HG03442 (cell line): ENCODE results near the gene SCRN1.
"Not testable (repeated sequence)": the region's sequence is repeated elsewhere in the genome, so short reads cannot be mapped to it uniquely, and the experiment has no call there.

Experiments
- ATAC-seq: cut with Tn5 transposase; IDR thresholded peaks from one replicate; pipeline ENCODE4 v1.9.1; 2021; ENCODE audit warnings: mild to moderate bottlenecking, moderate library complexity; ENCODE audit not compliant: unreplicated experiment

The SCRN1 gene

GRCh38 chr7:29970158-29970557 lies 19.4 kb downstream of the SCRN1 start:
- ATAC-seq: no peak

GRCh38 chr7:29969738-29970137 lies 19.9 kb downstream of the SCRN1 start:
- ATAC-seq: no peak

GRCh38 chr7:29968683-29969395 lies 20.8 kb downstream of the SCRN1 start:
- no peak for ATAC-seq

DNA sequence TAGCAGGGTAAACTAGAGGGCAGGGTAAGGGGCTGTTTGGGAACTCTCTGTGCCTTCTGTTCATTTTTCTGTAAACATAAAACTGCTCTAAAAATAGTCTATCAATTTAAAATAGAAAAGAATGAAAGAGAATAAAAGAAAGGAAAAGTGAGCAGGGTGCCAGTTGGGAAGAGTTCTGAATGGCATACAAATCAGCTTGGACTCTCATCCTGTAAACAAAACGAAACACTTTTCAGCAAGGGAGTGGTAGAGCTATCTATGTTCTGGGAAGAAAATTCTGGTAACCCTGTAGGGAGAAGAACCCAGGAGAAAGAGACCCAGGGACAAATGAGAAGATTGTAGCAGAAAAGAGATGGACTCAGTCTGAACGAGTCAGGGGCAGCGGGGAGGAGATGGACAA lies 24.6 kb downstream of the SCRN1 start:
- no peak for ATAC-seq

GRCh38 chr7:29962035-29962434 lies 27.6 kb downstream of the SCRN1 start:
- no peak for ATAC-seq

DNA sequence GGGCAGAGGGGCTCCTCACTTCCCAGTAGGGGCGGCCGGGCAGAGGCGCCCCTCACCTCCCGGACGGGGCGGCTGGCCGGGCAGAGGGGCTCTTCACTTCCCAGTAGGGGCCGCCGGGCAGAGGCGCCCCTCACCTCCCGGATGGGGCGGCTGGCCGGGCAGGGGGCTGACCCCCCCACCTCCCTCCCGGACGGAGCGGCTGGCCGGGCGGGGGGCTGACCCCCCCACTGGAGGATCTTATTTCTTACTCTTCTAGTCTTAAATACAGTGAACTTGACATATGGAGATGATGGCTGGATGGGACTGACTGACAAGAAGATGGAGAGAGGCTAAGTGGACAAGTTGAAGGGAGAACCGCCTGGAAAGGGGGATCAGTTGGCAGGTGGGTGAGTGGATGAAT lies 28.0 kb downstream of the SCRN1 start:
- ATAC-seq: not testable (repeated sequence)

- no peak for ATAC-seq
These were observed 30.8 kb downstream of the SCRN1 start for GRCh38 chr7:29958667-29959358.

DNA sequence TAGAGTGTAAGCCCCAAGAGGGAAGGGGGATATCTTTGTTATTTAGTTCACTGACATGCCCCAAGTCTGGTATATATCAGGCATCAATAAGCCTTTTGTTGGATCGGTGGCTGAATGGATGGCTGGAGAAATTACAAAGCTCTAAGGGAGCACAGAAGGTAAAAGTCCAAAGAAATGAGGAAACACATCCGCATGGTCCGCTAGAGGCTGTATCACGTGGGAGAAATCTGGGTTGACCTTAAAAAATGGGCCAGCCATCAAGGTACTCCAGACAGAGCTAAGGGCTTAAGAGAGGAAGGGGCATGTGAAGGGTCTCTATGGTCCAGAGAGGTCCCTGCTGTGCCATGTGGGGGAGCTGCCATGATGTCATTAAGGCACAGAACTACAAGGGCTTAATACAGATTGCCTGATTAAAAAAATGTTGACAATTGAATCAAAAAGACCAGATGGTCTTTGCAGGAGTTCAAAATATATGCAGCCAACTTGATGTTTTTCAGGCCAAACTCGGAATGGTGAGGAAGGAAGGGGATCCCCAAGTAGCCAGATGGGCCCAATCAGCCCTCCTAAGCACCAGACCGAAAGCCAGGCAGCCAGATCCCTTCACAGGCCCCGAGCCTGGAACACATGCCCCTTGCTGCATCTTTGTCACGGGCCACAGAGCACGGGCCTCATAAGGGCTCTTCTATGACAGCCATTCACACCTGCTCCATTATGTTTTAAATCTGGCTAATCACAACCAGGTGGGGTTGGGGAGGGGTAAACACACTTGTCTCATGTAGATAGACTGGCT lies 31.9 kb downstream of the SCRN1 start:
- ATAC-seq: no peak

DNA sequence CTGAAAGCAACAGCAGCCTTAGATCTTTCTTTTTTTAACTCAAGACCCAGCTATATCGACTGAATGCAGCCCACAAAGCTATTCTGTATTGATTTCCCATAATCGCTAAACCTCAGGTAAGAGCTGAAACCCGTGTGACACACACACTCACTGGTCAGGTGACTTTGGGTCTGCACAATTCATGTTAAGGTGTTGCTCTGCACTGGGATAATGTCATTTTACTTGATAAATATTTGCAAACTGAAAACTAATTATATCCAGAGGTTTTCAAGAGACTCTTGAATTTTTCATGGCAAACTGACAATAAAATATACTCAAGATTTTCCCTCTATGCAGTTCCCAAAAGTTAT lies 33.1 kb downstream of the SCRN1 start:
- ATAC-seq: peak; percentile 26

DNA sequence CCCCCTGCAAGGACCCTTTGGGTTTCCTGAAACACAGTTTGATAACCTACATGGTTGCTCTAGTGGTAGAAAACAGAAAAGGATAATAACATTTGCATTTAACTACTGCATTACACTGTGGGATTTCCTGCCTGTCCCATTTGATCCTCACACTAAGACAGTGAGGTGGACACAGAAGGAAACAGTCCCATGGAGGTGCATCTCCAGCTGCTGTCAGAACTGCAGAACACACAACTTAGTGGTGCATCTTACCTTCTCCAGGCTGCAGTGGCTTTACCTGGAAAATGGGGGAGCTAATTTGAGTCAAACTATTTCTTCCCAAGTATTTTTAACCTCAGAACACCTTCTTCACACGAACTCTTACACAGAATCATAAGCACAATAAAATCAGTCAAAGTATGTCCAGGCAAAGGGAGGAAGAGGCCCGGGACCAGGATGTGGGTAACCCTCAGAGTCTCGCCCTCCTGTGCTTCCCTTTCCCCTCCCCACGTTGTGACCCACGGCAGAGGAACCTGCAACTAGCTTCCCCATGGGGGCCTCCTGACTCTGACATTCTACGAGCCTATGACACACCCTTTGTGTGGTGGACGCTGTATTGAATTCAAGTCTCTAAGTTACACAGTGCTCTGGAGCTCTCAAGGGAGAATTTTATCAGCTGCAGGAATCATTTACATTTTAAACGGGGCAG lies 33.7 kb downstream of the SCRN1 start:
- ATAC-seq: peak; percentile 80

GRCh38 chr7:29955075-29955792 lies 34.4 kb downstream of the SCRN1 start:
- no peak for ATAC-seq

DNA sequence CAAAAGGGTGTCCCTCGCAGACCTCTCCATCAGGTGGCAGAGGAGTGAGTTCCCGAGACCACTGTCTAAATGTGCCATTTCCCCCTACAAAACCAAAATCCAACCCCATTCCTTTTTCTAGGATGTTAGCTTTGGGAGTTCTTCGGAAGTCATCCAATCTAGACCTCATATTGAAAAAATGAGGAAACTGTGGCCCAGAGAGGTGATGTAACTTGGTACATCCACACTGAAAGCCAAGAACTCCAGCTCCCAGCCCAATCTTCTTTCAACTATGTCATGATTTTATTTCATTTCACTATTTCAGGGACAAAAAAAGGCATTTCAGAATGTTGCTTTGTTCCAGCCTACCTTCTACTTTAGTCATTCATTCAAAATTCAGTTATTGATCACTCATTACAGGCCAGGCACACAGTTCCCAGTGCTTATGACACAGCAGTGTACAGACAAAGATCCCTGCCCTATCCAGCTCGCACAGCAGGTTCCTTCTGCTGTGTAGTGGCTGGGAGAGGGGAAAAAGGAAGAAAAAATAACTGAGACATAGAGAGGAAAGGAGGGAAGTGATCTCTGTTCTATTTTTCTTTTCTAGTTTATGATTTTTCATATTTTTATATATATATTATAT lies 35.8 kb downstream of the SCRN1 start:
- no peak for ATAC-seq

GRCh38 chr7:29951206-29951605 lies 38.4 kb downstream of the SCRN1 start:
- no peak for ATAC-seq

GRCh38 chr7:29950480-29950879 lies 39.1 kb downstream of the SCRN1 start:
- ATAC-seq: no peak

- no peak for ATAC-seq
These were observed 41.0 kb downstream of the SCRN1 start for GRCh38 chr7:29948587-29948986.

DNA sequence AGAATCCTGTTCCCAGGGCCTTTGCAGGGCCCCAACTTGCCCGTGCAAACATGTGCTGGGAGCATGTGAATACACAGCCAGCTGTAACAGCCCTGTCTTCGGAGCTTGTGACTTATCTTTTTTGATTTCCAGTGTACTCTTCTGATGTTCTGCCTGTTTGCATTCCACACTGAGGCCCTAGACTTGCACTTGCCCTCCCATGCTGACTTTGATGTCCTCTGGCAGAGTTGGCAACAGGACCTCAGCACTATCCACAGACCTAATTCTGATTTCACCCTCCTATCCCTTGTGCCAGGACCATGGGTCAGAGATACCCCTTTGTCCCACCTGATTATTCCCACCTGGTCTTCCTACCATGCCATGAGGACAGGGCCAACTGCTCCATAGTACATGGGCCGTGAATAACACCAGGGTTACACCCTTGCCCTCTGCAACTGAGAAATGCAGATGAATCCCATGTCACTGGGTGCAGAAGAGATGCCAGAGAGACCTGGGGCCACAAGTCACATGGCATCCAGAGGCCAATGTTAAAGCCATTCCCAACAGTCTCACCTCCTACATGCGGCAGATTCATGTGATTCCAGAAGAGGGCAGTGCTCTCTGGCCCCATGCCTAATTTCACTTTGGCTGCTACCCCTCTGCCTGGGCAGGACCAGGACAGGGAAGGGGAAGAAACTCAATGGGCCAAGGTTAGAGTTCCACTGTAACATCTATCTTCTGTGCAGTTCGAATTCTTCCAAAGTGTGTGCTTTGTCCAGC lies 43.0 kb downstream of the SCRN1 start:
- ATAC-seq: no peak

GRCh38 chr7:29945259-29945809 lies 44.3 kb downstream of the SCRN1 start:
- no peak for ATAC-seq

- ATAC-seq: no peak
These were observed 49.4 kb downstream of the SCRN1 start for GRCh38 chr7:29940199-29940598.

DNA sequence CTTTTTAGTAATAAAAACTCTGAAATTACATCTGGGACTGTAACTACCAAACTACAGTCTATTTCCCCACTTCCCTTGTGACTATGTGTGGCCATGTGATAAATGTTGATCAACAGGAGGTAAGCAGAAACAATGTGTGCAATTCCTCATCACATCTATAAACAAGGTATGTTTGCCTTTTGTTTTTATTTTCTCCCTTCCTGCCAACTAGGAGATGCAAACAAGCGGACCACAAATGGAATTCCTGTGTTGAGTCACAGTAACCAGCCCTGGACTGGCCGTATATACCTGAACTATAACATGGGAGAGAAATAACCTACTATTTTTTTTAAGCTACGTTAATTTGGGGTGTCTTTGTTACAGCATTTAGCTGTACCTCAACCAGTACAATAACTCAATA lies 52.5 kb downstream of the SCRN1 start:
- no peak for ATAC-seq
